HepG2 (cell line): ENCODE data around the gene MYO5A. TPM values are rescaled to one million over a fixed set of nuclear protein-coding genes. Genes with fewer than 3 reads are reported as not detected.

Experiments
- ATAC-seq: fragments of 200-7000 bp; cut with Tn5 transposase; 3 replicates; pipeline ENCODE4 v1.9.1; 2020; ENCODE audit warnings: mild to moderate bottlenecking, moderate library complexity
- BruUV-seq: library from RNA; stranded (reverse); fragments of 400-500 nt; replicated peaks from 2 replicates; lab custom pipeline; 2021; lab: Mats Ljungman, UMichigan
- CTCF ChIA-PET: fragments of 300-600 bp; formaldehyde crosslinking; extraction: SDS; loops from one replicate; lab custom pipeline; 2021; ENCODE audit warnings: low total read pairs, inconsistent platforms, low intra/inter-chr PET ratio; lab: Yijun Ruan, JAX
- POLR2A ChIA-PET: fragments of 350-600 bp; sonication (Branson Sonifier 250); formaldehyde crosslinking; loops from one replicate; lab custom pipeline; 2020; ENCODE audit warnings: antibody characterized with exemption, inconsistent platforms; lab: Yijun Ruan, JAX
- DNase-seq: peaks from one replicate; pipeline ENCODE4 v3.0.0-alpha.2; 2015; ENCODE audit warnings: low spot score
- FAIRE-seq: peaks from 3 replicates; lab custom pipeline; 2011; peaks lifted over from hg19 to GRCh38; lab: Jason Lieb, UNC
- H2AFZ ChIP-seq: one replicate; pipeline ENCODE4 v1.6.1; 2011; ENCODE audit warnings: low read length, inconsistent platforms
- H3K27ac ChIP-seq: fragments of 300-600 bp; 3 replicates; pipeline ENCODE4 v1.8.0; 2011; ENCODE audit warnings: mixed run types, mild to moderate bottlenecking, mixed read lengths, low read length, inconsistent platforms; ENCODE audit not compliant: insufficient read depth; ENCODE audit errors: extremely low read length
- H3K27me3 ChIP-seq, 2 experiments: fragments of 200-600 bp in 1 of 2; 2 replicates in 1 of 2; 3 replicates in 1 of 2; pipeline versions ENCODE4 v1.6.0 to v1.8.0; 2011; ENCODE audit warnings: low read length in 2 of 2, mild to moderate bottlenecking in 2 of 2, moderate library complexity in 2 of 2, inconsistent platforms in 1 of 2; ENCODE audit not compliant: insufficient read depth in 2 of 2, control insufficient read depth in 1 of 2
- H3K36me3 ChIP-seq, 2 experiments: fragments of 200-600 bp in 1 of 2; replicated peaks in 1 of 2; 2 replicates in 1 of 2; 3 replicates in 1 of 2; pipeline versions ENCODE4 v1.5.1 to v1.8.0; 2011; ENCODE audit warnings: low read length in 2 of 2, inconsistent platforms in 1 of 2; ENCODE audit not compliant: insufficient read depth in 2 of 2, control insufficient read depth in 1 of 2
- H3K4me1 ChIP-seq: 2 replicates; pipeline ENCODE4 v1.5.1; 2012; ENCODE audit warnings: low read length, inconsistent platforms; ENCODE audit not compliant: insufficient read depth
- H3K4me2 ChIP-seq: 2 replicates; pipeline ENCODE4 v1.6.0; 2011; ENCODE audit warnings: low read depth, low read length, inconsistent platforms
- H3K4me3 ChIP-seq, 3 experiments: fragments of 200-600 bp in 1 of 3; sonication (generic), shearing (Covaris generic) in 1 of 3; replicated peaks in 1 of 3; 2 replicates each; pipeline ENCODE4 v1.5.1; 2011 to 2016; ENCODE audit warnings: low read length in 3 of 3, inconsistent platforms in 2 of 3, low read depth in 2 of 3, mild to moderate bottlenecking in 2 of 3, control low read depth in 1 of 3, mixed read lengths in 1 of 3; ENCODE audit not compliant: insufficient read depth in 1 of 3
- H3K79me2 ChIP-seq: one replicate; pipeline ENCODE4 v1.6.1; 2011; ENCODE audit warnings: low read length, inconsistent platforms; ENCODE audit not compliant: insufficient read depth
- H3K9ac ChIP-seq: 2 replicates; pipeline ENCODE4 v1.6.0; 2011; ENCODE audit warnings: mild to moderate bottlenecking, low read depth, low read length, inconsistent platforms; ENCODE audit not compliant: insufficient read depth
- H3K9me3 ChIP-seq: 2 replicates; pipeline ENCODE4 v1.5.1; 2012; ENCODE audit warnings: mild to moderate bottlenecking, low read length
- H4K20me1 ChIP-seq: 2 replicates; pipeline ENCODE4 v1.6.0; 2011; ENCODE audit warnings: inconsistent platforms, mild to moderate bottlenecking, low read length, moderate library complexity; ENCODE audit not compliant: insufficient read depth
- CHD2 ChIP-seq: IDR thresholded peaks from 2 replicates; pipeline ENCODE4 v1.6.1; 2011; ENCODE audit warnings: low read depth, low read length, improper control_type of control experiment
- NAIF1 ChIP-seq: sonication (generic); formaldehyde crosslinking; IDR thresholded peaks from 2 replicates; pipeline ENCODE4 v1.5.0; 2020; ENCODE audit warnings: mild to moderate bottlenecking, missing genetic modification reagents, borderline replicate concordance
- PHF20 ChIP-seq: sonication (generic); formaldehyde crosslinking; IDR thresholded peaks from 2 replicates; pipeline ENCODE4 v1.5.0; 2020; ENCODE audit warnings: mild to moderate bottlenecking, missing genetic modification reagents
- SIN3A ChIP-seq: IDR thresholded peaks from 2 replicates; pipeline ENCODE4 v1.6.1; 2011; ENCODE audit warnings: low read depth, mild to moderate bottlenecking, control low read depth, low read length, borderline replicate concordance
- SMARCE1 ChIP-seq: fragments of 450-650 bp; IDR thresholded peaks from 2 replicates; pipeline ENCODE4 v1.6.1; 2017; ENCODE audit warnings: borderline replicate concordance
- ZNF10 ChIP-seq: sonication (generic); formaldehyde crosslinking; IDR thresholded peaks from 2 replicates; pipeline ENCODE4 v1.4.0; 2020; ENCODE audit warnings: mild to moderate bottlenecking, low read depth, missing genetic modification reagents, borderline replicate concordance
- ZNF230 ChIP-seq: sonication (generic); formaldehyde crosslinking; IDR thresholded peaks from 2 replicates; pipeline ENCODE4 v1.4.0; 2020; ENCODE audit warnings: mild to moderate bottlenecking, missing genetic modification reagents
- ZNF260 ChIP-seq: sonication (generic); formaldehyde crosslinking; IDR thresholded peaks from 2 replicates; pipeline ENCODE4 v1.4.0; 2020; ENCODE audit warnings: missing genetic modification reagents, low read depth, mild to moderate bottlenecking, borderline replicate concordance
- ZNF329 ChIP-seq: sonication (generic); formaldehyde crosslinking; IDR thresholded peaks from 2 replicates; pipeline ENCODE4 v1.9.0; 2021; ENCODE audit warnings: low read depth, mild to moderate bottlenecking, missing genetic modification reagents
- ZNF34 ChIP-seq: sonication (generic); formaldehyde crosslinking; IDR thresholded peaks from 2 replicates; pipeline ENCODE4 v1.4.0; 2020; ENCODE audit warnings: mild to moderate bottlenecking, missing genetic modification reagents, borderline replicate concordance
- ZNF512B ChIP-seq: sonication (generic); formaldehyde crosslinking; IDR thresholded peaks from 2 replicates; pipeline ENCODE4 v1.5.1; 2020; ENCODE audit warnings: missing genetic modification reagents, mild to moderate bottlenecking, borderline replicate concordance
- ZNF775 ChIP-seq: sonication (generic); formaldehyde crosslinking; IDR thresholded peaks from 2 replicates; pipeline ENCODE4 v1.4.0; 2020; ENCODE audit warnings: missing genetic modification reagents, mild to moderate bottlenecking, moderate library complexity, borderline replicate concordance
- WGBS: methylation state at CpG from one replicate; pipeline ENCODE4 v1.1.6; 2017; ENCODE audit warnings: low lambda C conversion rate; 5-methylcytosine and 5-hydroxymethylcytosine counted together
- in situ Hi-C: cut with HindIII; loops from 2 replicates; pipeline ENCODE4 v1.10.0; 2017; ENCODE audit warnings: low pct_unique_long_range_greater_than_20kb; ENCODE audit not compliant: extremely low pct_ligation_motif_present
- intact Hi-C: fragments of 100-400 bp; cut with micrococcal nuclease; formaldehyde crosslinking; loops from one replicate; pipeline ENCODE4 v1.10.0; 2022; ENCODE audit not compliant: unreplicated experiment
- polyA plus RNA-seq, 8 experiments: library from polyadenylated mRNA; depleted of rRNA in 3 of 8; stranded (reverse) in 7 of 8; unstranded in 1 of 8; fragments of >200 nt; fragmentation: Illumina TruSeq in 4 of 8; extraction: Trizol in 4 of 8; gene quantifications; 2 replicates each; pipeline versions ENCODE4 v1.2.1 to v1.2.3, GENCODE V29; 2011 to 2016; ENCODE audit warnings: low read depth in 4 of 8, missing spikeins in 1 of 8, mixed read lengths in 1 of 8; ENCODE audit not compliant: insufficient read depth in 1 of 8
- total RNA-seq, 5 experiments: library from RNA; depleted of rRNA; stranded (reverse); fragments of >200 nt; fragmentation: Illumina TruSeq; extraction: Trizol; gene quantifications; 2 replicates each; pipeline ENCODE4 v1.2.3, GENCODE V29; 2016; ENCODE audit warnings: low read depth in 1 of 5

MYO5A gene
- total and polyA plus RNA-seq, 2 of the 13 experiments (the other 11 are each of a cell fraction or from before 2014, with no cell fraction given), result 2.8 to 4.8 TPM

GRCh38 chr15:52521682-52522081 is 7.0 kb downstream of the MYO5A start:
- BruUV-seq, result no TSS peak
- no peak overlapping the region for H2AFZ ChIP-seq
- in situ Hi-C loops, result no loop called here
- no peaks in the 10 kb centered on the region for H4K20me1 ChIP-seq
- no peaks in the 10 kb centered on the region for H3K9me3 ChIP-seq
- no peak overlapping the region for H3K9ac ChIP-seq
- DNase-seq (no peak), FAIRE-seq (no peak), ATAC-seq (no peak)
- no peaks in the 10 kb centered on the region for H3K36me3 ChIP-seq
- H3K4me2 ChIP-seq, result no peak overlapping the region
- no peak overlapping the region for H3K27ac ChIP-seq
- no peak overlapping the region for H3K4me3 ChIP-seq
- H3K79me2 ChIP-seq, result no peaks in the 10 kb centered on the region
- ChIA-PET POLR2A (no interaction called here), CTCF (no interaction called here)
- no peaks in the 10 kb centered on the region for H3K4me1 ChIP-seq
- WGBS, result 44% methylated on average over 3 of the region's 3 CpGs
- no peak for TF ChIP-seq SMARCE1
- TF ChIP-seq CHD2, result no peak
- no peak for TF ChIP-seq ZNF10 (CRISPR knock-in tag)
- no peak for TF ChIP-seq SIN3A
- no peak for TF ChIP-seq ZNF512B (CRISPR knock-in tag)
- TF ChIP-seq ZNF260, result no peak
- no peak for TF ChIP-seq PHF20 (CRISPR knock-in tag)
- TF ChIP-seq ZNF230 (CRISPR knock-in tag), result no peak
- TF ChIP-seq ZNF34 (CRISPR knock-in tag), result no peak
- TF ChIP-seq ZNF775 (CRISPR knock-in tag), result no peak
- TF ChIP-seq NAIF1 (CRISPR knock-in tag), result no peak
- no peak for TF ChIP-seq ZNF329 (CRISPR knock-in tag)
- intact Hi-C loops, result loop anchor here (10.0 kb wide), 2 partner anchors 153 to 213 kb away; partner anchors contain the start of gene ATOSA
- no peaks in the 10 kb centered on the region for H3K27me3 ChIP-seq
